Brain microvascular endothelial cell (primary cell): ENCODE data around the gene KPRP.

Experiments
- DNase-seq: peaks from one replicate; pipeline ENCODE4 v3.0.0-alpha.2; 2020
- H3K27ac ChIP-seq: fragments of 250-450 bp; sonication (Bioruptor Pico); 2 replicates; pipeline ENCODE4 v1.5.1; 2020; ENCODE audit warnings: mild to moderate bottlenecking, moderate library complexity
- H3K27me3 ChIP-seq: fragments of 250-450 bp; sonication (Bioruptor Pico); replicated peaks from 2 replicates; pipeline ENCODE4 v1.5.1; 2020; ENCODE audit warnings: mild to moderate bottlenecking
- H3K36me3 ChIP-seq: fragments of 250-450 bp; sonication (Bioruptor Pico); replicated peaks from 2 replicates; pipeline ENCODE4 v1.5.1; 2020; ENCODE audit warnings: mild to moderate bottlenecking
- H3K4me3 ChIP-seq: 2 replicates; pipeline ENCODE4 v1.5.1; 2011; ENCODE audit warnings: low read depth, mild to moderate bottlenecking, control low read depth, low read length, moderate library complexity
- in situ Hi-C: cut with HindIII; loops from 2 replicates; pipeline ENCODE4 v1.10.0; 2017; ENCODE audit warnings: low sequenced_read_pairs, low pct_ligation_motif_present
- TF ChIP-seq, protein P1 (sequence below): IDR thresholded peaks from 2 replicates; pipeline ENCODE4 v1.5.1; 2011; ENCODE audit warnings: low read depth, mild to moderate bottlenecking, moderate library complexity, low read length, control low read depth, inconsistent platforms; ENCODE audit errors: missing control alignments

KPRP gene

DNA sequence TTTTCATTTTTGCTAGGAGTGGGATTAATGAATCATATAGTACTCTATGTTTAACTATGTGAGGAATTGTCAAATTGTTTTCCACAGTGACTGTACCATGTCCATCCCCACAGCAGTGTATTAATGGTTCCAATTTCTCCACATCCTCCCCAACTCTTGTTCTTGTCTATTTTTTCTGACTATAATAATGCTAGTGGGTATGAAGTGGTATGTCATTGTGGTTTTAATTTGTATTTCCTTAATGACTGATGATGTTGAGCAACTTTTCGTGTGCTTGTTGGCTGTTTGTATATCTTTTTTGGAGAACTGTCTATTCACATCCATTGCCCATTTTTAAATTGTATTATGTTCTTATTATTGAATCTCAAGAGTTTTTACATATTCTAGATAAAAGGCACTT is 10.0 kb upstream of the KPRP start:
- Histone ChIP-seq H3K4me3 (no peak overlapping the region), H3K36me3 (no peaks in the 10 kb centered on the region), H3K27ac (no peak overlapping the region), H3K27me3 (no peaks in the 10 kb centered on the region)
- no peak for DNase-seq
- TF ChIP-seq, protein P1, sequence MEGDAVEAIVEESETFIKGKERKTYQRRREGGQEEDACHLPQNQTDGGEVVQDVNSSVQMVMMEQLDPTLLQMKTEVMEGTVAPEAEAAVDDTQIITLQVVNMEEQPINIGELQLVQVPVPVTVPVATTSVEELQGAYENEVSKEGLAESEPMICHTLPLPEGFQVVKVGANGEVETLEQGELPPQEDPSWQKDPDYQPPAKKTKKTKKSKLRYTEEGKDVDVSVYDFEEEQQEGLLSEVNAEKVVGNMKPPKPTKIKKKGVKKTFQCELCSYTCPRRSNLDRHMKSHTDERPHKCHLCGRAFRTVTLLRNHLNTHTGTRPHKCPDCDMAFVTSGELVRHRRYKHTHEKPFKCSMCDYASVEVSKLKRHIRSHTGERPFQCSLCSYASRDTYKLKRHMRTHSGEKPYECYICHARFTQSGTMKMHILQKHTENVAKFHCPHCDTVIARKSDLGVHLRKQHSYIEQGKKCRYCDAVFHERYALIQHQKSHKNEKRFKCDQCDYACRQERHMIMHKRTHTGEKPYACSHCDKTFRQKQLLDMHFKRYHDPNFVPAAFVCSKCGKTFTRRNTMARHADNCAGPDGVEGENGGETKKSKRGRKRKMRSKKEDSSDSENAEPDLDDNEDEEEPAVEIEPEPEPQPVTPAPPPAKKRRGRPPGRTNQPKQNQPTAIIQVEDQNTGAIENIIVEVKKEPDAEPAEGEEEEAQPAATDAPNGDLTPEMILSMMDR: no peak
- in situ Hi-C loops: no loop called here

DNA sequence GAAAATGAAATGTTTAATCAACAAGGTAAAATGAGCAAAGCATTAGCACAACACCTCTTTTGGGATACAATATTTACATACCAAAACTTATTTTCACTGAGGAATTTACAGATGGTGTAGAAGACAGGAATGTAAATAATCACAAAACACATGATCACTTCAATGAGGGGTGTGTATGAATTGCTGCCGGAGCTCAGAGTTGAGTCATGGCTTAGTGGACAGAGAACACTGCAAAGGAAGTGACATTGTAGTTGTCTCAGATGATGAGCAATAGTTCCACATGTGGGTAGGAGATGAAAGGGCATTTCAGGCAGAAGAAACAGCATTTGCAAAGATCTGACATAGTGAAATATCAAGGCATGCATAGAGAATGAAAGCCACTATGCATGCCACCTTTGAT is 5.6 kb upstream of the KPRP start:
- Histone ChIP-seq H3K36me3 (no peaks in the 10 kb centered on the region), H3K27ac (no peak overlapping the region), H3K27me3 (no peaks in the 10 kb centered on the region), H3K4me3 (no peak overlapping the region)
- in situ Hi-C loops: no loop called here
- DNase-seq: peak; percentile 14
- TF ChIP-seq, protein P1: no peak

DNA sequence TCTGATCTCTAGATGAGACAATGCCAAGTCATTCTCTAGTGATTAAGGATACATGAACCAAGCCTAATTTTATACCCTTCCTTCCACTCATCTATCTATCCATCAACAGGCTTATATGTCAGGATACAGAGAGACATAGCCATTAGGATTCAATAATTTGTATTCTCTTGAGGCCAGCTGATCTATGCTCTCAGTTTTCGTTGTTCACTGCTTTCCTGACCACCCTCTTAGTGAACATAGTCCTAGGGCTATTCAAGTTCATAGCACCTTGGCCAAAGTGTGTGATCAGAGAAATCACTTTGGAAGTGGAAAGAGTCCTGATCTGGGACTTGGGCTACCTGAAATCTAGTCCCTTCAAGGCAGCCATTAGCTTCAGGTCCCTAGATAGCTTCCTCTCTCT is 4.2 kb upstream of the KPRP start:
- no peak overlapping the region for H3K27ac ChIP-seq
- in situ Hi-C loops: no loop called here
- no peaks in the 10 kb centered on the region for H3K27me3 ChIP-seq
- no peaks in the 10 kb centered on the region for H3K36me3 ChIP-seq
- H3K4me3 ChIP-seq: no peak overlapping the region
- TF ChIP-seq, protein P1: no peak
- no peak for DNase-seq

DNA sequence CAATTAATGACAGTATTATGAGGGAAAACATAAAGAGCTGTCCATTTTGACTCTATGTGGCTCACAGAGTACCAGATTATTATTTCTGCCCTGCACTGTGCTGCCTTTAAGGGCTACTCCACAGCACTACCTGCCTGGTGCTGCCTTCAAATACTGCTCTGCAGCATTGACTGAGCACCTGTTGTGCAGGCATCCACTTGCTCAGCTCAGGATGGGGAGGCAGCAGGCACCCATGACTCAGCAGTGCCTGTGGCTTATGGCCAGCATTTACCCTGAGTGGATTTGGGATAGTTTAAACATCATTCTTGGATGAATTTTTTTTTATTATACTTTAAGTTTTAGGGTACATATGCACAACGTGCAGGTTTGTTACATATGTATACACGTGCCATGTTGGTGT is 953 bp upstream of the KPRP start:
- Histone ChIP-seq H3K27ac (no peak overlapping the region), H3K36me3 (no peaks in the 10 kb centered on the region), H3K4me3 (no peak overlapping the region), H3K27me3 (no peaks in the 10 kb centered on the region)
- DNase-seq: no peak
- in situ Hi-C loops: no loop called here
- TF ChIP-seq, protein P1: no peak

DNA sequence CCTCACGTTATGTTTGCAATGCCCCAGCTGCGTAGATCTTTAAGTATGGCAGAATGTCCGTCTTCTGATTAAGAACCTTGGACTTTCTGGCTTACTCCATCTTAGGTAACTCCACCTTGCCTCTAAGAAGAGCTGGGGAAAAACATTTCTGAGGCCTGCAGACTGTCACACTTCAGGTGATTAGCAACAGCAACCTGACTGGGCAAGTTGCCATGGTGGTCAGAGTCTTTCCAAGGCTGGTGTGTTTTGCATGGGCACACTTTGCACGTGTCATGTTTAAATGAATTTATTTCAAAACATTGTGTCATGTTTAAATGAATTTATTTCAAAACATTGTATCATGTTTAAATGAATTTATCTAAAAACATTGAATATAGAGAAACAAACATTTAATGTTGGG is 811 bp downstream of the KPRP start:
- TF ChIP-seq, protein P1: no peak
- DNase-seq: no peak
- Histone ChIP-seq H3K27ac (no peak overlapping the region), H3K4me3 (no peak overlapping the region), H3K27me3 (no peaks in the 10 kb centered on the region), H3K36me3 (no peaks in the 10 kb centered on the region)
- in situ Hi-C loops: no loop called here

DNA sequence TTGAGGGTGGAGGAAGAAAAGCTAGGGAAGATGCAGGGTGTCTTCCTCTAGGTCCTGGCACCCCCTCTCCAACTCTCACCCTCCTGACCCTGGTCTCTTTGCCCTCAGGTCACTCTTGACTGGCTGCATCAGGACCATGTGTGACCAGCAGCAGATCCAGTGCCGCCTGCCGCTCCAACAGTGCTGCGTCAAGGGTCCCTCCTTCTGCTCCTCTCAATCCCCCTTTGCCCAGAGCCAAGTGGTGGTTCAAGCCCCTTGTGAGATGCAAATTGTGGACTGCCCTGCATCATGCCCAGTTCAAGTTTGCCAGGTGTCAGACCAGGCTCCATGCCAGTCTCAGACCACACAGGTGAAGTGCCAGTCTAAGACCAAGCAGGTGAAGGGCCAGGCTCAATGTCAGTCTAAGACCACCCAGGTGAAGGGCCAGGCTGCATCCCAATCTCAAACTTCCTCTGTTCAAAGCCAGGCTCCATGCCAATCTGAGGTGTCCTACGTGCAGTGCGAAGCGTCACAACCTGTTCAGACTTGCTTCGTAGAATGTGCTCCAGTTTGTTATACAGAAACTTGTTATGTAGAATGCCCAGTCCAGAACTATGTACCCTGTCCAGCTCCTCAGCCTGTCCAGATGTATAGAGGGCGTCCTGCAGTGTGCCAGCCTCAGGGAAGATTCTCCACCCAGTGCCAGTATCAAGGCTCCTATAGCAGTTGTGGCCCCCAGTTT is 1.8 kb downstream of the KPRP start:
- in situ Hi-C loops: no loop called here
- no peaks in the 10 kb centered on the region for H3K36me3 ChIP-seq
- no peak for DNase-seq
- H3K4me3 ChIP-seq: no peak overlapping the region
- TF ChIP-seq, protein P1: no peak
- H3K27me3 ChIP-seq: no peaks in the 10 kb centered on the region
- H3K27ac ChIP-seq: no peak overlapping the region
